B cell (primary cell): ENCODE results near the gene PAIP2. TPM values are rescaled to one million over a fixed set of nuclear protein-coding genes. Genes with fewer than 3 reads are reported as not detected.

ENCODE experiments used
- ATAC-seq: fragments of 200-7000 bp; cut with Tn5 transposase; one replicate; pipeline ENCODE4 v1.10.0; 2021; ENCODE audit warnings: low read depth, mild to moderate bottlenecking, moderate number of reproducible peaks, moderate library complexity
- CTCF ChIA-PET: fragments of 350-600 bp; sonication (Branson Sonifier 250); formaldehyde crosslinking; loops from one replicate; lab custom pipeline; 2021; ENCODE audit warnings: antibody characterized with exemption, inconsistent platforms; lab: Charles Lee
- POLR2A ChIA-PET: fragments of 350-600 bp; sonication (Branson Sonifier 250); formaldehyde crosslinking; loops from one replicate; lab custom pipeline; 2021; ENCODE audit warnings: antibody characterized with exemption; lab: Charles Lee
- DNase-seq: peaks from one replicate; pipeline ENCODE4 v3.0.0; 2013
- H2AFZ ChIP-seq: 2 replicates; pipeline ENCODE4 v1.6.1; 2012; ENCODE audit warnings: mild to moderate bottlenecking, low read depth, low read length; ENCODE audit not compliant: insufficient read depth, poor library complexity, severe bottlenecking
- H3K27ac ChIP-seq, 2 donors: 1 replicate in 1 of 2; 2 replicates in 1 of 2; pipeline ENCODE4 v1.5.1; 2012 to 2013; ENCODE audit warnings: low read length in 2 of 2, mild to moderate bottlenecking in 2 of 2, moderate library complexity in 1 of 2
- H3K27me3 ChIP-seq, 4 experiments: fragments of 200-600 bp in 1 of 4; sonication (generic) in 1 of 4; replicated peaks in 1 of 4; 1 replicate in 2 of 4; 2 replicates in 2 of 4; pipeline versions ENCODE4 v1.6.1 to v1.7.0; 2013 to 2016; ENCODE audit warnings: low read length in 3 of 4, mild to moderate bottlenecking in 2 of 4, mixed read lengths in 1 of 4, moderate library complexity in 1 of 4; ENCODE audit not compliant: insufficient read depth in 4 of 4, control insufficient read depth in 3 of 4; ENCODE audit errors: control extremely low read depth in 1 of 4
- H3K36me3 ChIP-seq, 2 experiments: replicated peaks in 1 of 2; 1 replicate in 1 of 2; 2 replicates in 1 of 2; pipeline versions ENCODE4 v1.6.1 to v1.7.1; 2013; ENCODE audit warnings: low read length in 1 of 2; ENCODE audit not compliant: insufficient read depth in 2 of 2, control insufficient read depth in 1 of 2; ENCODE audit errors: control extremely low read depth in 1 of 2, extremely low read depth in 1 of 2
- H3K4me1 ChIP-seq, 2 donors: fragments of 200-600 bp in 1 of 2; sonication (generic) in 1 of 2; 1 replicate in 1 of 2; 2 replicates in 1 of 2; pipeline versions ENCODE4 v1.5.1 to v1.6.1; 2013 to 2017; ENCODE audit warnings: low read length in 2 of 2; ENCODE audit not compliant: control insufficient read depth in 2 of 2, insufficient read depth in 2 of 2
- H3K4me2 ChIP-seq: replicated peaks from 2 replicates; pipeline ENCODE3; 2012; ENCODE audit warnings: mild to moderate bottlenecking, low read depth, low read length; ENCODE audit not compliant: poor library complexity, severe bottlenecking
- H3K4me3 ChIP-seq, 5 experiments: fragments of 200-600 bp in 1 of 5; sonication (generic) in 1 of 5; 1 replicate in 3 of 5; 2 replicates in 2 of 5; pipeline versions ENCODE4 v1.5.1 to v1.7.0; 2011 to 2016; ENCODE audit warnings: low read length in 4 of 5, mild to moderate bottlenecking in 4 of 5, low read depth in 2 of 5, control low read depth in 1 of 5, moderate library complexity in 1 of 5; ENCODE audit not compliant: insufficient read depth in 1 of 5; ENCODE audit errors: control extremely low read depth in 1 of 5, extremely low read depth in 1 of 5
- H3K79me2 ChIP-seq: fragments of 200-600 bp; sonication (generic); one replicate; pipeline ENCODE4 v1.6.0; 2016; ENCODE audit warnings: low read length; ENCODE audit not compliant: control insufficient read depth, insufficient read depth
- H3K9ac ChIP-seq: fragments of 200-600 bp; sonication (generic); 2 replicates; pipeline ENCODE4 v1.6.1; 2017; ENCODE audit warnings: mild to moderate bottlenecking, low read length, moderate library complexity
- H3K9me3 ChIP-seq, 3 donors: one replicate each; pipeline versions ENCODE4 v1.6.1 to v1.7.1; 2013; ENCODE audit warnings: low read length in 2 of 3; ENCODE audit not compliant: control insufficient read depth in 2 of 3, insufficient read depth in 1 of 3; ENCODE audit errors: control extremely low read depth in 1 of 3
- H4K20me1 ChIP-seq: 2 replicates; pipeline ENCODE4 v1.6.0; 2012; ENCODE audit warnings: mild to moderate bottlenecking, low read length; ENCODE audit not compliant: insufficient read depth, control insufficient read depth, poor library complexity, severe bottlenecking
- H3K27ac Mint-ChIP-seq: one replicate; pipeline ENCODE4 v1.8.0; 2021; ENCODE audit warnings: mixed read lengths
- H3K27me3 Mint-ChIP-seq: one replicate; pipeline ENCODE4 v1.8.0; 2021; ENCODE audit warnings: mixed read lengths
- H3K4me1 Mint-ChIP-seq: one replicate; pipeline ENCODE4 v1.8.0; 2021; ENCODE audit warnings: mixed read lengths
- H3K4me3 Mint-ChIP-seq: one replicate; pipeline ENCODE4 v1.8.0; 2021; ENCODE audit warnings: mixed read lengths
- H3K9me3 Mint-ChIP-seq: one replicate; pipeline ENCODE4 v1.8.0; 2022; ENCODE audit warnings: mixed read lengths; ENCODE audit not compliant: insufficient read depth
- CTCF ChIP-seq: fragments of 200-600 bp; IDR thresholded peaks from one replicate; pipeline ENCODE4 v1.8.0; 2022; ENCODE audit warnings: antibody characterized with exemption, mild to moderate bottlenecking
- EZH2 ChIP-seq: IDR thresholded peaks from 2 replicates; pipeline ENCODE4 v1.6.1; 2012; ENCODE audit warnings: borderline replicate concordance, low read depth, mild to moderate bottlenecking, moderate library complexity, low read length; ENCODE audit not compliant: insufficient read depth, poor library complexity, severe bottlenecking
- WGBS: methylation state at CpG from one replicate; pipeline ENCODE4 v1.1.5; 2013; ENCODE audit warnings: missing lambda C conversion rate; ENCODE audit not compliant: insufficient coverage; 5-methylcytosine and 5-hydroxymethylcytosine counted together
- intact Hi-C: fragments of 100-400 bp; cut with micrococcal nuclease; formaldehyde crosslinking; loops from one replicate; pipeline ENCODE4 v1.10.0; 2022
- polyA plus RNA-seq: library from polyadenylated mRNA; depleted of rRNA; stranded (reverse); fragments of >200 nt; gene quantifications from 2 replicates; pipeline ENCODE4 v1.2.3, GENCODE V29; 2012
- total RNA-seq, 2 donors: library from RNA; stranded (reverse); fragments of 120-200 nt in 1 of 2; gene quantifications; 1 replicate in 1 of 2; 2 replicates in 1 of 2; pipeline versions ENCODE4 v1.2.3 to v1.2.4, GENCODE V29; 2013 to 2022

PAIP2 gene
- total and polyA plus RNA-seq, 2 donors (not counting 1 experiment from before 2014, with no cell fraction given) = 38.5 to 121 TPM

GRCh38 chr5:139304391-139305324 lies 37.0 kb upstream of the PAIP2 start:
- Histone ChIP-seq H3K9ac (no peak overlapping the region), H3K27me3 (no peaks in the 10 kb centered on the region), H3K4me2 (peak overlapping the region; percentile 20), H3K4me3 (no peak overlapping the region), H3K9me3 (no peaks in the 10 kb centered on the region), H3K4me1 (peaks cover 55 to 80% of the 10 kb centered on the region in 2 donors), H2AFZ (no peak overlapping the region), H4K20me1 (peaks cover 97% of the 10 kb centered on the region), H3K36me3 (peaks cover 0 to 8% of the 10 kb centered on the region in 2 experiments), H3K79me2 (peaks cover 100% of the 10 kb centered on the region), H3K27ac (peak overlapping the region in 1 of 2 donors; percentile 49)
- Mint-ChIP-seq H3K27me3 (no peaks in the 10 kb centered on the region), H3K4me3 (peak overlapping the region; percentile 16), H3K27ac (peak overlapping the region; percentile 24), H3K4me1 (peaks cover 78% of the 10 kb centered on the region), H3K9me3 (no peaks in the 10 kb centered on the region)
- ChIA-PET CTCF (interaction anchor here (0.9 to 1.2 kb wide), 2 partner anchors 18 to 53 kb away, joined by 3 read pairs; no protein-coding TSS in a partner anchor), POLR2A (interaction anchor here (0.7 kb wide), 2 partner anchors 42 to 208 kb away, joined by 3 read pairs; no protein-coding TSS in a partner anchor)
- no peak for TF ChIP-seq CTCF
- TF ChIP-seq EZH2 = no peak
- ATAC-seq = no peak
- no peak for DNase-seq
- WGBS = 67% methylated on average over 1 of the region's 3 CpGs
- intact Hi-C loops = loop anchor here (1.0 kb wide), 1 partner anchor 7 kb away; no protein-coding TSS in a partner anchor
